ENCODE data around the gene TFR2.

The TFR2 gene

GRCh38 chr7:100641463-100641859 lies at the start of gene TFR2:
TFR2 (minus strand) TSS chr7:100641552; CDS start chr7:100641509, 43 bp downstream.
- no peak for DNase-seq (ENCODE audit: low read depth)

- no peak for DNase-seq (ENCODE audit: low read depth)
Measured at GRCh38 chr7:100689230-100690135, 48.1 kb upstream of the TFR2 start.

DNA sequence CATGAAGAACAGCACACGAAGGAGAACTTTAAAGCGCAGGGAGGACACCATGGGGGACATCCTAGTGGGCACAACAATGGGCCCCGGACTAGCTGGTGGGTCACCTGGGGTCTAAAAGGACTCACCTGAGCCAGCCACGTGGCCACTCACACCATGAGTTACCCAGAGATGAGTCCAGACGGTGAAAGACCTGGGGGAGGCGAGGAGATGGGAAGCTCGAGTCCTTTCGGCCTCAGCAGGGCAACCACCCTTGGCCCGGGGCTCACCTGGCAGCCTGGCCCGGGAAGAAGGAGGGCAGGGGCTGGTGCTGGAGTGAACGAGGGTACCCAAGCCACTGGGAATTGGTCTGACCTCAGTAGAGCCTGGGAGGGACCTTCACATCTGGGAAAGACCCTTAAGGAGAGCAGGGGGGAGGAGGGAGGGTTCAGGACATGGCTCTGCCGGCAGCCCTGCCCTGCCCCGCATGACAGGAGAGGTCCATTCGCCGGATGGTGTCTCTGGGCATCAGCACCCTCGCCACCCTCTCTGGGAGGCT lies 47.0 kb upstream of the TFR2 start:
- no peak for DNase-seq (ENCODE audit: low read depth)

GRCh38 chr7:100687751-100688300 lies 46.5 kb upstream of the TFR2 start:
- DNase-seq (ENCODE audit: low read depth) = no peak

DNA sequence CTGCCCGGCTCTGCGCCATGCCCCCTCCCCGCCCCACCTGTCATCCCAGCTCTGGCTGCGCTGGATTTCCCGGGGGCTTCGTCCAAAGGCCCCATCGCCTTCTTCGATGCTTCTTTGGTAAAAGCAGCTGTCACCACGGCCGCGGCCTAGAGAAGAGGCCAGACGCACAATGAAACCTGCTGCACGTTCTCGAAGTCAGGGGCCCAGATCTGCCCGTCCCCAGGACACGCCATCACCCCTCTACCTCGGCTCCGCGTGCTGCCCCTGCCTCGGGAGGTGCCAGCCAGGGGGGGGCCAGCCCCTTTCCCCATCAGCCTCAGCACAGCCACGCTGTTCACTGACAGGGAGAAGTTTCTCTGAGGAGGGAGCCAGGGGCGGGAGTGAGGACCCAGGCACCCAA lies 45.9 kb upstream of the TFR2 start:
- DNase-seq (ENCODE audit: low read depth) = no peak

DNA sequence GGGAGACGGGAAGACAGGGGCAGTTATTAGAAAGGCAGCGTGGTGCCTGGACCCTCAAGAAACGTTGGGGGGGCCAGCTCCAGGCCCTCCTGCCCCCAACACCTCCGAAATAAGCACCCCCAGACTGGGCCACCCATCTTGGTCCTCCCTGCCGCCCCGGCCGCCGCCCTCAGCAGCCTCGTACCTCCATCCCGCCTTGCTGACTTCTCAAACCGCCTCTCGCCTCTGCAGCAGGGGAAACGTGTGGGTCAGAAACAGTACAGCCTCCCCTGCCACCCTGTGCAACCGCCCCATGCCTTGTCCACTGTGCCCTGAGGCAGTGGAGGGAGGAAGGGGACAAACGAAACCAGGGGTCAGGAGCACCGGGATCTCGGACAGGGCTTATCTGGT lies 45.5 kb upstream of the TFR2 start:
- no peak for DNase-seq (ENCODE audit: low read depth)

GRCh38 chr7:100686201-100686821 lies 45.0 kb upstream of the TFR2 start:
- no peak for DNase-seq (ENCODE audit: low read depth)

GRCh38 chr7:100685631-100686145 lies 44.3 kb upstream of the TFR2 start:
- DNase-seq (ENCODE audit: low read depth) = no peak

DNA sequence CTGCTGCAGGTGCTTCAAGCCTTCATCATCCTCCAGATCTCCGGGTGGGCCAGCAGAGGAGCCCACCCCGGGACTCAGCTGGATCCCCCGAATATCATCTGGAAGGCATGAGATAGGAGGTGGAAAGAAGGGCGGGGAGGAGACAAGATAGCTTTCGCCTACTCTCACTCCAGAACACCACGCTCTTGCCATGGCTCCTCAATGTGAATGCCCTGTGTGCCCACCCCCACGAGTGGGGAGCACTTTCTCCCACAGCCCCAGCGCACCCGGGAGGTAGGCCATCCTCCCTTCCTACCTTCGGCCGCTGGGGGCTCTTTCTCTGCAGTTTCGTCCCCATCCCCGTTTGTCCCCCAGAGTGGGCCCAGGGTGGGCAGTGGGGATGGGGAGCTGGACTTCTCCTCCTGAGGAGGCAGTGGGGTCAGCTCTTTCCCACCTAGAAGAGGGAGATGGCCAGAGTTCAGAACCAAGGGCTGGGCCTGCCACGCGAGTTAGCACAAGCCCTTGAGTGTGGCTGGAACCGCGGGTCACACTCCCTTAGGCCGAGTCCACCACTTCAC lies 43.8 kb upstream of the TFR2 start:
- DNase-seq (ENCODE audit: low read depth) = no peak

DNA sequence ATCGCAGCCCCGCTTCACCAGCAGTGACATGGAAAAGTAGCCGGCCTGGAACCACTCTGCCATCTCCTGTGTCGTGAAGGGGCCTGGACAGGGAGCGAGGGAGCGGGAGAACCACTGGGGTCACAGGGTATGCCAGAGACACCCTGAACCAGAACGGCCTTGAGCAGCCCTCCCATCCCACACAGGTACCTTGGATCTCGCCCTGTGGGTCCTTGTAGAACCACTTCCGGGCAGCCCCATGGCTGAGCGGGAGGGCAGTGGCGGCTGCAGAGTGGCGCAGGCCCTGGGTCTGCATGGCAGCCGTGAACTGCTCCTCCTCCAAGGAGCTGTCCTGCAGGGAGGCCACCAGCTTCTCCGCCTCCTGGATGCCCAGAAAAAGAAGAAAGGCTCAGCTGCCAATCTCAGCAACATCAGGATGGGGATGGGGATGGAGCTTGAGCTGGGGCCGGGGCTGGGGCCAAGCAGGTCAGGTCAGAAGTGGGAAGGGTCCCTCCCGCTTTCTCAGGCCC lies 43.2 kb upstream of the TFR2 start:
- no peak for DNase-seq (ENCODE audit: low read depth)

DNA sequence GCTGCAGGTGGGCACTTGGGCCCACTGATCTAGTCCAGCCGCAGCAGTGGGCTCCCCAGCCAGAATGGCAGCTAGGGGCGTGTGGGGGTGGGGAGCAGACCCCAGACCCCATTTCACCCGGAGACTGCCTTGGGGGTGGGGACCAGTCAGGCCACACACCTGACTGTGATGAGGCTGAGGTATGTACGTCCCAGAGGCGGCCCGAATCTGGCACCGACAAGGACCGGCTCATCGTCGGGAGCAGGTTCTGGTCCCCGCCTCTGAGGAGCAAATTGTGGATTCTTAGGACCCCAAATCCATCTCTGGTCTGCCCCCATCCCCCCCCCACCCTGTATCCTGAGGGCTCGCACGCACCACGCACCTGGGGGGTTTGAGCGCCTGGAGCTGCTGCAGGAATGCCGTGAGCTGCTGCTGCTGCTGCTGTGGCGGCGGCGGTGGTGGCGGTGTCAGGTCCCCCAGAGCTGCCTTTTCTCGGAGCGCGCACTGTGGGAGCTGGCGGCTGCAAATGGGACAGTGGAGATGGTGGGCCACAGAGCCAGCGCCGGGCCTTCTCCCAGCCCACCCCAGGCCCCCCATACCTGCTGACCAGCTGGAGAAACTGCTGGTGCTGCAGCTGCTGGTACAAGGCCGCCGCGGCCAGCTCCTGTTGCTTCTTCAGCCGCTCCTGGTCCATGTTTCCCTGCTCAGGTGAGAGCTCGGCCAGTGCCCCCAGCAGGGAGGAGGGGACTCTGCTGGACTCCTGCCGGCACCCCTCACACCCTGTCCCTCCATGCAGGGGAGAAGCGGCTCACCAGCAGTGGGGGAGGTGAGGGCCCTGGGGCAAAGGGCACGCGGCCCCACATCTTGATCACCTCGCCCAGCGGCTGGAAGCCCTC lies 42.5 kb upstream of the TFR2 start:
- DNase-seq (ENCODE audit: low read depth) = no peak

- DNase-seq (ENCODE audit: low read depth) = no peak
Measured at GRCh38 chr7:100682991-100683658, 41.8 kb upstream of the TFR2 start.

GRCh38 chr7:100682228-100682741 lies 40.9 kb upstream of the TFR2 start:
- DNase-seq (ENCODE audit: low read depth) = no peak

- DNase-seq (ENCODE audit: low read depth) = no peak
Measured at GRCh38 chr7:100681491-100682227, 40.3 kb upstream of the TFR2 start.

DNA sequence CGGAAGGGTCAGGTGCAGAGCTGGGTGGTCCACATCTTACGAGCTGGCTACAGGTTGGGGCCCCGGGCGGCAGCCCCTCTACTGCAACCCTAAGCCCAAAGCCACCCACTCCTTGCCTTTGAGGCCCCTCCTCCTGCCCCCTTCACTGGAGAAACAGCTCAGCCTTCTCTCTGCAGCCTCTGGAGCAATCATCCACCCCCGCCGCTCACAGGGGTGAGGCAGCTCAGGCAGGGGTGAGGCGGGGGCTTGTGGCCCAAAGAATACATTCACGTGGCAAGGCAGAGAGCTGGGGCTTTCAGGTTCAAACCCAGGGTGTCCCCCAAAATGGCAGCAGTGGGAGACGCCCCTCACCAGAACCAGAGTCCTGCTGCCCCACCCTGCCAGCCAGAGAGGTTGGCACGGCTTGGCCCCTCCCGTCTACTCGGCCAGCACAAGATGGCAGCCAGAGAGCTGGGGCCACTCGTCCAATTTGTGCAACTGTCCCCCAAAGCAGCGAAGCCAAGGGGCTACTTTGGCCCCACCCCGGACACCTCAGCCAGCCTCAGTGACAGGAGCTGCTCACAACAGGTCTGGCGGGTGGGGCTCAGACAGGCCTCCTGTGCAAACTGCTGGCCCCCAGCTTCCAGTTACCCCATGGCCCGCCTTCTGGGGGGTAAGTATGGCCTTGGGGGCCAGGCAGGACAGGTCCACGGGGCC lies 39.4 kb upstream of the TFR2 start:
- no peak for DNase-seq (ENCODE audit: low read depth)

- no peak for DNase-seq (ENCODE audit: low read depth)
Measured at GRCh38 chr7:100679927-100680575, 38.7 kb upstream of the TFR2 start.

GRCh38 chr7:100679129-100679926 lies 38.0 kb upstream of the TFR2 start:
- no peak for DNase-seq (ENCODE audit: low read depth)

All from activated T-helper 1 cell treated with Interleukin-2 at 50 U/mL for 16 hours (primary cell).